GM12874 (cell line): ENCODE data around the gene EHF.

Source experiments
- TF ChIP-seq, protein P1 (sequence below): IDR thresholded peaks from 2 replicates; pipeline ENCODE4 v1.5.1; 2011; ENCODE audit warnings: low read depth, mild to moderate bottlenecking, control low read depth, low read length, moderate library complexity; ENCODE audit not compliant: insufficient read depth

Gene EHF

DNA sequence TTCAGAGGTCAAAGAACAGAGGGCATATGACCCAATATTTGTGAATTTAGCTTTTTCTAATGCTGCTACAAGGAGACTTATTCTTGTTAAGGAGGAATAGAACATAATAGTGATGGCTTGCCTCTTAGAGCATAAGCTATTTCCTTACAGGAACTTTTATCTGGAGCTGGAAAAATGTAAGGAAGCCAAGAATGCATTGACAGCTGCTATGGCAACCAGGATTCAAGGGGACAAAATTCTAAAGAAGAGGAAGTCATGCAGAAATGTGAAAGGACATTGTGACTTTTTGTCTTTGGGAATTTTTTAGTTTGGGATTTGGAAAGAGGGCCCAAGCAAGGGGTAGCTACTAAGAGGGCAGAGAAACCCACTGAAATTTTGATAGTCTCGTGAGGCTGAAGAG is 51.1 kb downstream of the EHF start:
- TF ChIP-seq, protein P1, sequence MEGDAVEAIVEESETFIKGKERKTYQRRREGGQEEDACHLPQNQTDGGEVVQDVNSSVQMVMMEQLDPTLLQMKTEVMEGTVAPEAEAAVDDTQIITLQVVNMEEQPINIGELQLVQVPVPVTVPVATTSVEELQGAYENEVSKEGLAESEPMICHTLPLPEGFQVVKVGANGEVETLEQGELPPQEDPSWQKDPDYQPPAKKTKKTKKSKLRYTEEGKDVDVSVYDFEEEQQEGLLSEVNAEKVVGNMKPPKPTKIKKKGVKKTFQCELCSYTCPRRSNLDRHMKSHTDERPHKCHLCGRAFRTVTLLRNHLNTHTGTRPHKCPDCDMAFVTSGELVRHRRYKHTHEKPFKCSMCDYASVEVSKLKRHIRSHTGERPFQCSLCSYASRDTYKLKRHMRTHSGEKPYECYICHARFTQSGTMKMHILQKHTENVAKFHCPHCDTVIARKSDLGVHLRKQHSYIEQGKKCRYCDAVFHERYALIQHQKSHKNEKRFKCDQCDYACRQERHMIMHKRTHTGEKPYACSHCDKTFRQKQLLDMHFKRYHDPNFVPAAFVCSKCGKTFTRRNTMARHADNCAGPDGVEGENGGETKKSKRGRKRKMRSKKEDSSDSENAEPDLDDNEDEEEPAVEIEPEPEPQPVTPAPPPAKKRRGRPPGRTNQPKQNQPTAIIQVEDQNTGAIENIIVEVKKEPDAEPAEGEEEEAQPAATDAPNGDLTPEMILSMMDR = no peak

DNA sequence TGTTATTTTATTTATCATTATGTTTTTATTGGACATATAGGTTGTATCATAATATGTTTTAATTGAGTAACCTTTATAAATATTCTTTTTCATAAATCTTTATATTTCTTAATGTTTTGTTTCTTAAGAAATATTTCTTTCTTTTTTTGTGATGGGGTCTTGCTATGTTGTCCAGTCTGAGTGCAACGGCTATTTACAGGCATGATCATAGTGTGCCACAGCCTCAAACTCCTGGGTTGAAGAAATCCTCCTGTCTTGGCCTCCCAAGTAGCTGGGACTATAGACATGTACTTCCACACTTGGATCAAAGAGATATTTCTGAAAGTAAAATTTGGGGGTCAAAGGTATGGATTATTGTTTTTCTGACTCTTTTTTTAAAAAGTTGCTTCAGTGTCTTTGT is 53.1 kb downstream of the EHF start:
- TF ChIP-seq, protein P1 = no peak

DNA sequence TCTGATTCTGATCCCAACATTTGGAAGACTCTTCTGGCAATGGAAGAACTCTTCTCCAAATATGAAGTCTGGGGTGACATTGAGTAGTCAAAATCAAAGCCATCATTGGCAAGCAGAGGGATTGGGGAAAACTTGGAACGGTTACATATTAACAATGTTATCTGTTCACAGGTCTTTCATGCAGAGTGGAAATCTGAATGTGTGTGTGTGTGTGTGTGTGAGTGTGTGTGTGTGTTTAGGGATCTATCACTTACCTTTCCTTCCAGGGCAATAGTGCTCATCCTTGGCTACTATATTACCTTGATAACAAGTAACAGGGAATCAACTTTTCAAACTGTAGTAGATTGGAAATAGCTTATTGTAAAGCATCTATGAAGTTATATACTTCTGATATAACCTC is 55.3 kb downstream of the EHF start:
- TF ChIP-seq, protein P1 = no peak

DNA sequence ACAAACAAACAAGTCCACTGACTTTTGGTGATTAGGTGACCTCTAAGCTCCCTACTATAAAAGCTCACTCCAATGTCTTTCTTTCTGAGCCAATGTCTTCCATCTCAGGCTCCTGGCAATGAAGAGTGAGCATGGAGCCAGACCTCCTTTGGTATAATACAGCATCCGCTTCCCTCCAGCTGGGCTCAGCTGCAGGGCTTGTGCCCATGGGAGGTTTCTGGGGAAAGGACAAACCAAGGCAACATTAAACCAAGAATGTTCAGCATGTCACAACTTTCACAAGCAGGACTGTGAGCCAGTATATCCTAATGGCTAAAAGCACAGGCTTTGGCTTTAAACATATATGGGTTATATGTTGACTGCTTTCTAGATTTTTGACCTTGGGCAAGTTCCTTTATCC is 58.8 kb downstream of the EHF start:
- TF ChIP-seq, protein P1 = no peak

DNA sequence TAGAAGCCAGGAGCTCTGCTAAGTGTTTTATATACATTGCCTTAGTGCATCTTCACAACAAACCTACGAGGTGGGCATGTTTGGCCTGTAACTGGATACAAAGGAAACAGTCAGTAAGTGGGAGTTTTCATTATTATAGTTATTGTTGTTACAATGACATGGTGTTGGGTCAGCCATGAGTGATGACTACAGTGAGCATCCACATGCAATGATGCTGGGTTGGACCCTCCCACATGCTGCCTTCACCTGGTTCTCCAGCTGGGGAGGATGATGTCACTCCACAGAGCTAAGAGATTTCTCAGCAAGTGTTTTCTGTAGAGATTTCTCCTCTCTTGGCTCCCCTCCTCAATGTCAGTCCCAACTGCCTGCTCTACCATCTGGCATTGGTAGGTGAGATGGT is 59.3 kb downstream of the EHF start:
- TF ChIP-seq, protein P1 = no peak

DNA sequence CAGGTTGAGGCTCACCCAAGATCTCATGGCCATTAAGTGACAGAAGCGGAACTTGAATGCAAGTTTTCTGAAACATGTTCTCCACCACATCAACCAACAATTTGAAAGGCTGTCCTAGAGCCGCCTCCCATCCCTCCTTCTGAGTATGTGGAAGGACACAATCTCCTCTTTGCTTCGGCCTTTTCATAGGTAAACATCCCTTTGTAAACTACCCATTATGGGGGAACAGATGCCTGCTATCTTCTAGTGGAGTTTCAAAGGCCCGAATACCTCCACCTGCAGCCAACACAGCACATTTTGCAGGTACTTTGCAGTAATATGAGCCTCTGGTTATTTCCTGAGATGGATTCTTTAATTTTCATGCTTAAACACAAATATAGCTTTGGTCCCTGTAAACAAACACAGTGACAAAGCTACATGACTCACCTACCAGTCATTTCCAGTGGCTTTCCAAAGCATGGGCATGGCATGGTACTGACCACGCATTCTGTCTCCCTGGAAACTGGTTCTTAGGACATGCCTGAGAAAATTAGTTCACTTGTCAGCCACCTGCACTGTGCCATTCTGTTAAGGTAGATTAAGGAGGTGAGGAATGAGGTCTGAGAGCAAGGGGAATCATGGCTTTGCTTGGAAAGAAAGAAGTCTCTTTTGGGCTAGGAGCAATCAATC is 60.2 kb downstream of the EHF start:
- TF ChIP-seq, protein P1 = no peak

DNA sequence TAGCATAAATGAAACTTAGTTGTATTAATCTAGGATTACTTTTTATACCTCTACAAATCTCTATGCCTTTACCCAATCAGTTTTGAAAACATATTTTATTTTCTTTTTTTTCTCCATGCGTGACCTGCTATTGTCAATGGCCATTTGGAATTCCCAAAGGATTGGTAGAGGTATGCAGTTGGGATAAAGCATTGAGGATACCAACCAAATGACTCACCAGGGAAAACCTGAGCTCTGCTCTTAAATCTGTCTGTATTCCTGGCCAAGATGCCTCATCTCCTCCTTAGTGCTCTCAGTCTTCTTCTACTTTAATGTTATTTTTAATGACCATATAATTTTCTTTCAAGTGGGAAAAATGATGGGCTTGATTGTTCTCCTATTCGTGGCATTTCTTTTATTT is 61.9 kb downstream of the EHF start:
- TF ChIP-seq, protein P1 = no peak
